DOHH2 (cell line): Measurements from ENCODE around the gene ADGRL3.

Source experiments
- H3F3A ChIP-seq: fragments of 200-600 bp; sonication (generic), shearing (Covaris generic); 2 replicates; pipeline ENCODE4 v1.6.0; 2016; ENCODE audit warnings: antibody characterized with exemption, mild to moderate bottlenecking; ENCODE audit not compliant: control insufficient read depth, insufficient read depth
- H3K27ac ChIP-seq: fragments of 200-600 bp; sonication (generic); 2 replicates; pipeline ENCODE4 v1.5.1; 2014; ENCODE audit warnings: low read depth, mild to moderate bottlenecking, low read length, moderate library complexity
- H3K27me3 ChIP-seq: fragments of 200-600 bp; sonication (generic); 2 replicates; pipeline ENCODE4 v1.6.1; 2014; ENCODE audit warnings: mild to moderate bottlenecking, low read length, mixed read lengths; ENCODE audit not compliant: control insufficient read depth
- H3K36me3 ChIP-seq: fragments of 200-600 bp; sonication (generic); 2 replicates; pipeline ENCODE4 v1.6.1; 2014; ENCODE audit warnings: mild to moderate bottlenecking, low read length, moderate library complexity, mixed read lengths; ENCODE audit not compliant: control insufficient read depth
- H3K4me1 ChIP-seq: fragments of 200-600 bp; sonication (generic); 2 replicates; pipeline ENCODE4 v1.6.1; 2014; ENCODE audit warnings: mild to moderate bottlenecking, low read length, mixed read lengths; ENCODE audit not compliant: control insufficient read depth
- H3K4me2 ChIP-seq: fragments of 200-600 bp; sonication (generic); 2 replicates; pipeline ENCODE4 v1.6.0; 2014; ENCODE audit warnings: mild to moderate bottlenecking, low read length, moderate library complexity
- H3K4me3 ChIP-seq: fragments of 200-600 bp; sonication (generic); 2 replicates; pipeline ENCODE4 v1.5.1; 2014; ENCODE audit warnings: mild to moderate bottlenecking, low read length, mixed read lengths
- H3K79me2 ChIP-seq: fragments of 200-600 bp; sonication (generic); 2 replicates; pipeline ENCODE4 v1.6.1; 2014; ENCODE audit warnings: mild to moderate bottlenecking, low read length, mixed read lengths; ENCODE audit not compliant: control insufficient read depth
- H3K9me2 ChIP-seq: fragments of 200-600 bp; sonication (generic); replicated peaks from 2 replicates; pipeline ENCODE4 v1.6.1; 2014; ENCODE audit warnings: mild to moderate bottlenecking, low read length, mixed read lengths; ENCODE audit not compliant: control insufficient read depth
- H3K9me3 ChIP-seq: fragments of 200-600 bp; sonication (generic); 2 replicates; pipeline ENCODE4 v1.6.1; 2014; ENCODE audit warnings: antibody characterized with exemption, low read length, mixed read lengths; ENCODE audit not compliant: control insufficient read depth, insufficient read depth
- H4K20me1 ChIP-seq: fragments of 200-600 bp; sonication (generic); 2 replicates; pipeline ENCODE4 v1.6.0; 2014; ENCODE audit warnings: low read depth, mild to moderate bottlenecking, antibody characterized with exemption, low read length, moderate library complexity; ENCODE audit not compliant: control insufficient read depth, insufficient read depth
- EZH2phosphoT487 ChIP-seq: fragments of 200-600 bp; sonication (generic); IDR thresholded peaks from 2 replicates; pipeline ENCODE4 v1.6.1; 2017; ENCODE audit warnings: borderline replicate concordance, mild to moderate bottlenecking, antibody characterized with exemption, low read length, moderate library complexity, mixed read lengths
- TF ChIP-seq, protein P1 (sequence below): fragments of 200-600 bp; sonication (generic); IDR thresholded peaks from one replicate; pipeline ENCODE4 v1.5.1; 2014; ENCODE audit warnings: antibody characterized with exemption, mild to moderate bottlenecking, low read depth, low read length; ENCODE audit not compliant: poor library complexity, severe bottlenecking

The ADGRL3 gene

DNA sequence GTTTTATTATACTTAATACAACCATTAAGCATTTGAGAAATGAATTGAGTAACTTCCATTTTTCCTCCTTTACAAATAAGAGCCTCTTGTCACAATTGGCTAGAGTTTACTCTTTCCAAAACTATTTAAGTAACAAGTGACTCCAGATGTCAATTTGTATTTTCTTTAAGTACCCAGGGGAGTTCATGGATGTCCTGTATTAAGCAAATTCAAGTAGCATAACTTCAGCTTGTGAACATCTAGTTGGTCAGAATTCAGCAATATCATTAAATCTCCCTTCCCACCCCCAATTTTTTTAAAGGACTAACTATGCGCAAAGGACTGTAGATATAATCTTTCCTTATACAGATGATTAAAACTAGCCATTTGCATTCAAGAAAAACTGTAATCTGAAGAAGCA lies 1.4 kb upstream of the ADGRL3 start:
- H3K4me2 ChIP-seq: no peak overlapping the region
- TF ChIP-seq EZH2phosphoT487: no peak
- TF ChIP-seq, protein P1, sequence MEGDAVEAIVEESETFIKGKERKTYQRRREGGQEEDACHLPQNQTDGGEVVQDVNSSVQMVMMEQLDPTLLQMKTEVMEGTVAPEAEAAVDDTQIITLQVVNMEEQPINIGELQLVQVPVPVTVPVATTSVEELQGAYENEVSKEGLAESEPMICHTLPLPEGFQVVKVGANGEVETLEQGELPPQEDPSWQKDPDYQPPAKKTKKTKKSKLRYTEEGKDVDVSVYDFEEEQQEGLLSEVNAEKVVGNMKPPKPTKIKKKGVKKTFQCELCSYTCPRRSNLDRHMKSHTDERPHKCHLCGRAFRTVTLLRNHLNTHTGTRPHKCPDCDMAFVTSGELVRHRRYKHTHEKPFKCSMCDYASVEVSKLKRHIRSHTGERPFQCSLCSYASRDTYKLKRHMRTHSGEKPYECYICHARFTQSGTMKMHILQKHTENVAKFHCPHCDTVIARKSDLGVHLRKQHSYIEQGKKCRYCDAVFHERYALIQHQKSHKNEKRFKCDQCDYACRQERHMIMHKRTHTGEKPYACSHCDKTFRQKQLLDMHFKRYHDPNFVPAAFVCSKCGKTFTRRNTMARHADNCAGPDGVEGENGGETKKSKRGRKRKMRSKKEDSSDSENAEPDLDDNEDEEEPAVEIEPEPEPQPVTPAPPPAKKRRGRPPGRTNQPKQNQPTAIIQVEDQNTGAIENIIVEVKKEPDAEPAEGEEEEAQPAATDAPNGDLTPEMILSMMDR: no peak

DNA sequence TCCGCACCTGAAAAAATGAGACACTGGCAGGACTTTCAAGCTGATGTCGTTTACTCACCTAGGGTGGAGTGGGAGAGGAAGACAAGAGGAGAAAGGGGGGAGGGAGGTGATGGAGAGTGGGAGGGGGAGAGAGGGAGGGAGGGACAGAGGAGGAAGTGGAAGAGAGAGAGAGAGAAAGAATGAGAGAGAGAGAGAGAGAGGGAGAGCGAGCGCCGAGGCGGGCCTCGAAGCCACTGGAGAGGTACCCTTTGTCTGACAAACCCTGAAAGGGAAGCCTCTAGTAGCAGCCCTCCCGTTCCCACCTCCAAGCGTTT lies 296 bp upstream of the ADGRL3 start:
- Histone ChIP-seq H3K4me1 (no peaks in the 10 kb centered on the region), H3K9me2 (no peaks in the 10 kb centered on the region), H3K79me2 (no peaks in the 10 kb centered on the region), H3K27ac (no peak overlapping the region), H3K27me3 (no peaks in the 10 kb centered on the region), H3K9me3 (peaks cover 4% of the 10 kb centered on the region; the same call in 1 of the 2 replicates), H3K4me3 (no peak overlapping the region), H3K4me2 (no peak overlapping the region), H3K36me3 (no peaks in the 10 kb centered on the region), H4K20me1 (no peaks in the 10 kb centered on the region), H3F3A (no peaks in the 10 kb centered on the region)
- no peak for TF ChIP-seq EZH2phosphoT487
- TF ChIP-seq, protein P1: no peak

More for the DNA sequence above, 1.4 kb upstream of the ADGRL3 start:
- no peaks in the 10 kb centered on the region for H4K20me1 ChIP-seq
- no peaks in the 10 kb centered on the region for H3K4me1 ChIP-seq
- H3K36me3 ChIP-seq: no peaks in the 10 kb centered on the region
- H3K27ac ChIP-seq: no peak overlapping the region
- H3K9me3 ChIP-seq: peaks cover 4% of the 10 kb centered on the region; the same call in 1 of the 2 replicates
- no peaks in the 10 kb centered on the region for H3F3A ChIP-seq
- no peak overlapping the region for H3K4me3 ChIP-seq
- H3K27me3 ChIP-seq: no peaks in the 10 kb centered on the region
- H3K9me2 ChIP-seq: no peaks in the 10 kb centered on the region
- no peaks in the 10 kb centered on the region for H3K79me2 ChIP-seq

DNA sequence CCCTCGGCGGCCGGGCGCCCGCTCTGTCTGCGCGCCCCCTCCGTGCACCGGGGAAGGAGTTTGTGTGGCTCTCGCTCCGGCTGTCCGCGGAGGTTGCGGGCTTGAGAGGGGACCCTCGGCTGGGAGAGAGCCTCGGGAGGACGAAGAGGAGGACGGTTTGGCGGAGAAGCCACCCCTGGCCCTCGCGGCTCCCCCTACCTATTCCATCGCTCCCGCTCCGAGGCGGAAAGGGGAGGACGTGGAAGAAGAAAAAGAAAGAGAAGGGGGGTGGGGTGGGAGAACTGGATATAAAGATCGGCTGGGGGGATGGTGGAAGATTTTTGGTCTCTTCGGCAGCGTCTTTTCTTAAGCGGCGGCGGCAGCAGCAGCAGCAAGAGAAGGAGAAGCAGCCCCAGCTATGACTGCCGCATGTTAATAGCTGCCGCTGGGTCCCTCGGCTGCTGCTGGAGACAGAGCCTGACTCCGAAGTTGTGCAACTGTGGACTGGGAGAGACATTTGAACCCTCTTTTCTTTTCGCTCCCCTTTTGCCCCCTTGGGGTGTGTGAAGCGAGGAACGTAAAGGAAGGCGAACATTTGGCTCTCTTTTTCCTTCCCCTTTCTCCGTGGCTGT lies 895 bp downstream of the ADGRL3 start:
- Histone ChIP-seq H3K79me2 (no peaks in the 10 kb centered on the region), H3K4me3 (no peak overlapping the region), H4K20me1 (no peaks in the 10 kb centered on the region), H3K4me2 (no peak overlapping the region), H3K4me1 (no peaks in the 10 kb centered on the region), H3K27me3 (no peaks in the 10 kb centered on the region), H3K27ac (no peak overlapping the region), H3K36me3 (no peaks in the 10 kb centered on the region), H3F3A (no peaks in the 10 kb centered on the region), H3K9me3 (peaks cover 4% of the 10 kb centered on the region; the same call in 1 of the 2 replicates), H3K9me2 (no peaks in the 10 kb centered on the region)
- no peak for TF ChIP-seq EZH2phosphoT487
- TF ChIP-seq, protein P1: no peak
